H1 (cell line): ENCODE measurements around the gene CCL4. TPM values are rescaled to one million over a fixed set of nuclear protein-coding genes. Genes with fewer than 3 reads are reported as not detected.

Experiments used
- CEBPB ChIP-seq: IDR thresholded peaks from 2 replicates; pipeline ENCODE4 v1.6.1; 2012; ENCODE audit warnings: low read depth, low read length
- EP300 ChIP-seq, 2 experiments: IDR thresholded peaks; 1 replicate in 1 of 2; 2 replicates in 1 of 2; pipeline ENCODE4 v1.6.1; 2011 to 2012; ENCODE audit warnings: low read depth in 2 of 2, low read length in 2 of 2, mild to moderate bottlenecking in 2 of 2, borderline replicate concordance in 1 of 2, inconsistent platforms in 1 of 2, moderate library complexity in 1 of 2
- GTF2F1 ChIP-seq: IDR thresholded peaks from 2 replicates; pipeline ENCODE4 v1.6.1; 2012; ENCODE audit warnings: low read depth, low read length, improper control_type of control experiment, borderline replicate concordance
- NANOG ChIP-seq: IDR thresholded peaks from 2 replicates; pipeline ENCODE4 v1.6.1; 2011; ENCODE audit warnings: low read length, low read depth, mild to moderate bottlenecking, inconsistent platforms; ENCODE audit not compliant: insufficient read depth, poor library complexity, severe bottlenecking
- POLR2A ChIP-seq, 2 experiments: IDR thresholded peaks; 1 replicate in 1 of 2; 2 replicates in 1 of 2; pipeline ENCODE4 v1.6.1; 2011; ENCODE audit warnings: low read depth in 2 of 2, low read length in 2 of 2, mild to moderate bottlenecking in 2 of 2; ENCODE audit errors: control extremely low read depth in 1 of 2
- SP1 ChIP-seq: IDR thresholded peaks from 2 replicates; pipeline ENCODE4 v1.6.1; 2011; ENCODE audit warnings: low read depth, low read length
- SP4 ChIP-seq: IDR thresholded peaks from 2 replicates; pipeline ENCODE4 v1.6.1; 2012; ENCODE audit warnings: low read length, inconsistent platforms
- polyA plus RNA-seq, 7 experiments: library from polyadenylated mRNA; depleted of rRNA in 3 of 7; stranded (reverse) in 5 of 7; unstranded in 2 of 7; fragments of >200 nt in 5 of 7; fragments of 200-250 nt in 2 of 7; gene quantifications; 1 replicate in 5 of 7; 2 replicates in 1 of 7; 4 replicates in 1 of 7; pipeline versions ENCODE4 v1.2.1 to v1.2.3, GENCODE V29; 2011 to 2013; ENCODE audit warnings: missing spikeins in 2 of 7, mixed read lengths in 2 of 7
- total RNA-seq: library from RNA; stranded (reverse); fragmentation: NEBNext Ultra II Directional; extraction: Animal tissue kit (Norgen Biotek cat#: 25700); gene quantifications from 2 replicates; pipeline ENCODE4 v1.2.1, GENCODE V29; 2021
- TF ChIP-seq, protein P1 (sequence below): IDR thresholded peaks from 2 replicates; pipeline ENCODE4 v1.6.1; 2012; ENCODE audit warnings: low read length, inconsistent platforms

Gene CCL4
- total and polyA plus RNA-seq, 2 of the 8 experiments (the other 6 are each of a cell fraction or from before 2014, with no cell fraction given) = not detected

DNA sequence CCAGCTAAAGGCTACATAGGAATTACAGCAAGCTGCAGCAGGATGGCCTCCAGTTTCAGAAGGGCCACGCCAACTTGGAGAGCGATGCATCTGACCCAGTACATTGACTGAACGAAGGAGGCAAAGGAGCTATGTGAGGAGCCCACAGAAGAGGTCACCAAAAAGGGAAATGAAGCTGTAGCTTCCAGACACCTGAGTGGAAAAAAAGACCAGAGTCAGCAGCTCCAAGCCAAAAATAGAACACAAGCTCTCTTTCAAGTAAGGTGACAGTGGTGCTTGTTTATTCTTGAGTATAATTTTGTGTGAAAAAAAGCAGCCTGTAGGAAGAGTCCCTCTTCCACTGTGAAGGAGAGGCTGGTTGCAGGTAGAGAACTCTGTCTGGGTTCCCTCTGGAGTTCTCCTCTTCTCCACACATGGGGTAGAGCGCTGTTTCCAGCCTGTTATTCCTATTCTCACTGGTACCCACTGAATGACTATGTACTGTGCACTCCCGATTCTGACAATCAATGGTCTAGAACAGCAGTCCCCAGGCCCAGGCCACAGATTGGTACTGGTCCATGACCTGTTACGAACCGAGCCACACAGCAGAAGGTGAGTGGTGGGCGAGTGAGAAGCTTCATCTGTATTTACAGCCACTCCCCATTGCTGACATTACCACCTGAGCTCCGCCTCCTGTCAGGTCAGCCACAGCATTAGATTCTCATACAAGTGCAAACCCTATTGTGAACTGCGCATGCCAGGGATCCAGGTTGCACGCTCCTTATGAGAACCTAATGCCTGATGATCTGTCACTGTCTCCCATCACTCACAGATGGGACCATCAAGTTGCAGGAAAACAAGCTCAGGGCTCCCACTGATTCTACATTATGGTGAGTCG is 15.1 kb downstream of the CCL4 start (continued):
- TF ChIP-seq, protein P1, sequence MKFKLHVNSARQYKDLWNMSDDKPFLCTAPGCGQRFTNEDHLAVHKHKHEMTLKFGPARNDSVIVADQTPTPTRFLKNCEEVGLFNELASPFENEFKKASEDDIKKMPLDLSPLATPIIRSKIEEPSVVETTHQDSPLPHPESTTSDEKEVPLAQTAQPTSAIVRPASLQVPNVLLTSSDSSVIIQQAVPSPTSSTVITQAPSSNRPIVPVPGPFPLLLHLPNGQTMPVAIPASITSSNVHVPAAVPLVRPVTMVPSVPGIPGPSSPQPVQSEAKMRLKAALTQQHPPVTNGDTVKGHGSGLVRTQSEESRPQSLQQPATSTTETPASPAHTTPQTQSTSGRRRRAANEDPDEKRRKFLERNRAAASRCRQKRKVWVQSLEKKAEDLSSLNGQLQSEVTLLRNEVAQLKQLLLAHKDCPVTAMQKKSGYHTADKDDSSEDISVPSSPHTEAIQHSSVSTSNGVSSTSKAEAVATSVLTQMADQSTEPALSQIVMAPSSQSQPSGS = no peak
- TF ChIP-seq GTF2F1 = no peak
- TF ChIP-seq NANOG = no peak
- no peak for TF ChIP-seq SP4
- TF ChIP-seq SP1 = no peak
- TF ChIP-seq POLR2A (IDR thresholded peaks at IDR 0.05; ENCODE audit: control extremely low read depth in 1 of 2, low read depth in 2 of 2, low read length in 2 of 2) = no peak
- TF ChIP-seq EP300 (IDR thresholded peaks at IDR 0.05; ENCODE audit: borderline replicate concordance in 1 of 2, low read depth in 2 of 2, low read length in 2 of 2) = no peak
- no peak for TF ChIP-seq CEBPB
- TF ChIP-seq, all 59 proteins: peak for 0
